Measurements from ENCODE around the gene TSPAN17.

GRCh38 chr5:176653401-176654385, 6.4 kb downstream of the TSPAN17 start:
- TF ChIP-seq, protein P1, sequence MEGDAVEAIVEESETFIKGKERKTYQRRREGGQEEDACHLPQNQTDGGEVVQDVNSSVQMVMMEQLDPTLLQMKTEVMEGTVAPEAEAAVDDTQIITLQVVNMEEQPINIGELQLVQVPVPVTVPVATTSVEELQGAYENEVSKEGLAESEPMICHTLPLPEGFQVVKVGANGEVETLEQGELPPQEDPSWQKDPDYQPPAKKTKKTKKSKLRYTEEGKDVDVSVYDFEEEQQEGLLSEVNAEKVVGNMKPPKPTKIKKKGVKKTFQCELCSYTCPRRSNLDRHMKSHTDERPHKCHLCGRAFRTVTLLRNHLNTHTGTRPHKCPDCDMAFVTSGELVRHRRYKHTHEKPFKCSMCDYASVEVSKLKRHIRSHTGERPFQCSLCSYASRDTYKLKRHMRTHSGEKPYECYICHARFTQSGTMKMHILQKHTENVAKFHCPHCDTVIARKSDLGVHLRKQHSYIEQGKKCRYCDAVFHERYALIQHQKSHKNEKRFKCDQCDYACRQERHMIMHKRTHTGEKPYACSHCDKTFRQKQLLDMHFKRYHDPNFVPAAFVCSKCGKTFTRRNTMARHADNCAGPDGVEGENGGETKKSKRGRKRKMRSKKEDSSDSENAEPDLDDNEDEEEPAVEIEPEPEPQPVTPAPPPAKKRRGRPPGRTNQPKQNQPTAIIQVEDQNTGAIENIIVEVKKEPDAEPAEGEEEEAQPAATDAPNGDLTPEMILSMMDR (IDR thresholded peaks at IDR 0.05), result no peak
- no peak for TF ChIP-seq POLR2A (IDR thresholded peaks at IDR 0.05)
